ENCODE measurements around the gene KDM4B.

GRCh38 chr19:5091684-5092480 is 123.0 kb downstream of the KDM4B start:
- TF ChIP-seq CTCF (IDR thresholded peaks at IDR 0.05): no peak
- TF ChIP-seq POLR2A (IDR thresholded peaks at IDR 0.05): no peak

Data from uterus (tissue), 2 donors.